ENCODE results near the gene EXOC1.

DNA sequence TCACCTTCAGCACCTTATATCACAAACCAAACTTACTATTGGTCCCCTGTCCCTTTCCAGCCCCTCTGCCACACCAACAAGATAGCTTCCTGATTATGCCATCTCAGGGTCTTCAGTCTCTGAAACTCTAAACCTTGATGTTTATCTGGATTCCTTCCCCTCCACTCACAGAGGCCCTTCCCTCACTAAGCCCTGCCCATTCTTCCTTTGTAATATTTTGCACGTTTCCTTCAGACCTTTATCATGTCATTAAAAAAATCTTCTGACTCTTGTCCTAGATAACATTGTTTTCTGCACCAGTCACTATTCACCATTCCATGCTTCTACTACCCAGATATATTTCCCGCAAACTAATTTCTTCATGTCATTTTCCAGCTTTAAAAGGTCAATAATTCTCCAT lies 77.6 kb downstream of the EXOC1 start:
- TF ChIP-seq, protein P1, sequence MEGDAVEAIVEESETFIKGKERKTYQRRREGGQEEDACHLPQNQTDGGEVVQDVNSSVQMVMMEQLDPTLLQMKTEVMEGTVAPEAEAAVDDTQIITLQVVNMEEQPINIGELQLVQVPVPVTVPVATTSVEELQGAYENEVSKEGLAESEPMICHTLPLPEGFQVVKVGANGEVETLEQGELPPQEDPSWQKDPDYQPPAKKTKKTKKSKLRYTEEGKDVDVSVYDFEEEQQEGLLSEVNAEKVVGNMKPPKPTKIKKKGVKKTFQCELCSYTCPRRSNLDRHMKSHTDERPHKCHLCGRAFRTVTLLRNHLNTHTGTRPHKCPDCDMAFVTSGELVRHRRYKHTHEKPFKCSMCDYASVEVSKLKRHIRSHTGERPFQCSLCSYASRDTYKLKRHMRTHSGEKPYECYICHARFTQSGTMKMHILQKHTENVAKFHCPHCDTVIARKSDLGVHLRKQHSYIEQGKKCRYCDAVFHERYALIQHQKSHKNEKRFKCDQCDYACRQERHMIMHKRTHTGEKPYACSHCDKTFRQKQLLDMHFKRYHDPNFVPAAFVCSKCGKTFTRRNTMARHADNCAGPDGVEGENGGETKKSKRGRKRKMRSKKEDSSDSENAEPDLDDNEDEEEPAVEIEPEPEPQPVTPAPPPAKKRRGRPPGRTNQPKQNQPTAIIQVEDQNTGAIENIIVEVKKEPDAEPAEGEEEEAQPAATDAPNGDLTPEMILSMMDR (IDR thresholded peaks at IDR 0.05; ENCODE audit: low read depth, low read length) = no peak
- no peak for TF ChIP-seq POLR2A (IDR thresholded peaks at IDR 0.05; ENCODE audit: extremely low read depth, insufficient read length)
- TF ChIP-seq, protein P2, sequence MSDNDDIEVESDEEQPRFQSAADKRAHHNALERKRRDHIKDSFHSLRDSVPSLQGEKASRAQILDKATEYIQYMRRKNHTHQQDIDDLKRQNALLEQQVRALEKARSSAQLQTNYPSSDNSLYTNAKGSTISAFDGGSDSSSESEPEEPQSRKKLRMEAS (IDR thresholded peaks at IDR 0.05; ENCODE audit: low read depth, low read length) = no peak
